Stimulated activated CD4-positive, alpha-beta T cell treated with anti-CD3 and anti-CD28 coated beads, Interleukin-15, amount 100 ng/mL, for 1 hour (primary cell): Measurements from ENCODE around the gene SNX5.
"Not testable (repeated sequence)": the region's sequence is repeated elsewhere in the genome, so short reads cannot be mapped to it uniquely, and the experiment has no call there.

ENCODE experiments used
- DNase-seq, 2 donors: peaks; one replicate each; pipeline ENCODE4 v3.0.0-alpha.2; 2020; ENCODE audit warnings: low read depth in 1 of 2, low spot score in 1 of 2

SNX5 gene

DNA sequence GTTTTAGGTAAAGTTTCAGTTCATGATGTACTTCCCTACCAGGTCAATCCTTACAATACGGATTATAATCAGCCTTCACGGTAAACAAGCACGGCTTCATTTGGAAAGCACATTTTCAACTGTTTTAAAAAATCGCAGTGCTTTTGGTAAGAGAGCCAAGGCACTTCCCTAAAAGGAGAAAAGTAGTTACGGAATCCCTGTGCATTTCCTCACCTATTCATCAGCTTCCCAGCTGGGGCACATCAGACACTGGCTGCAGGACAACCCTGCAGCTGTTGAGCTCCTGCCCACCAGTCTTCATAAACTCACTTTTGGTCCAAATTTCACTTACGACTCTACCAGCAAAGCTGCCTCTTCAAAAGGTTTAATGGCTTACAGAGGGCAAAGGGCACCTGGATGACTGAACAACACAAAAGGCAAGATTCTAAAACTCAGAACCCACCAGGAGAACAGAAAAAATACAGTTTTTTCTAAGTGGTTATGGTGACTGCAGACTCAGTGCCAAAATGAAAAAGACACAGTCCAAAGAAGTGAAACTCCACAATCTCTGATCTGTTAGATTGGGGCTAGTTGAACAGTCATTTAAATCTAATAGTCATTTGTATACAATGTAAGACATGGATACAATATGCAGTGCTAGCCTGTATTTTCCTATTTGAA lies 7.5 kb downstream of the SNX5 start:
- no peak for DNase-seq

- not testable (repeated sequence) for DNase-seq
These were observed 8.2 kb downstream of the SNX5 start for GRCh38 chr20:17960400-17960885.

GRCh38 chr20:17959257-17959627 lies 9.4 kb downstream of the SNX5 start:
- no peak for DNase-seq

DNA sequence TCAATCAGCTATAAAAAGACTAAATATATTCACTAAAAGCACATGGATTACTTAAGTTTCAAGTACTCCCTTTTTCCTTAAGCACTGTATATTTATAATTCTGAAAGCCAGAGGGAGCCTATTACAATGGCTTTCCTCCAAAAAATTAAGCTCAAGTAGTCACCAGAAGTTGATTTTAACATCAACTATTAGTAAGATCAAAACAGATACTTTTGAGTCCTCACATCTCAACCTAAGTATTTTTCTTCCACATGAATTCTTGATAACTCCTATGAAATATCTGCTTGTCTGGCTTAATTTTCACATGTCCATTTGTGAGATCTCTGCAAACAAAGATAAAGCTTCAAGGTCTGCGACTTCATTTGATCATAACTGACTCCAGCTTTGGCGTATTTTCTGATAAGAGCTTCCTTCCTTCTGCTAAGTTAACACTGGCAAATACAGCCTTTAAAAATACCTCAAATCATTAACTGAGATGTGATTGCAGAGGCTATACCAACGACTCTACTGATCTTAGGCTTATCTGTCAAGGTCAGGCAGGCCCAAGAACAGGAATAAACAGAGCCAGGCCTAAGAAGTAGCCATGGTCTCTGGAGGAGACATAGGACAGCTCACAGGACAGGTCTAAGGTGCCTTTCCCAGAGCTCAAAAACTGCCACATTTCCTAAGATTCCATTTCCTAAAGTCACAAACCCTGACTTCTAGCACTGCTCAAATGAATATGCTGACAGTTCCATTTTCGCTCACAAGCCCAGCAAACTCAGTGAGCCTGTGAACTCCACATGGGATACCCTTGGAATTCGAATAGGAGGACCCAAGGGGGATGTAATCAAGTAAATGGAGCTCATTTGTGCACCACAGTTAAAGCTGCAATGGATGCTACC lies 10.0 kb downstream of the SNX5 start:
- no peak for DNase-seq

- no peak for DNase-seq
These were observed 10.9 kb downstream of the SNX5 start for GRCh38 chr20:17957505-17958363.

DNA sequence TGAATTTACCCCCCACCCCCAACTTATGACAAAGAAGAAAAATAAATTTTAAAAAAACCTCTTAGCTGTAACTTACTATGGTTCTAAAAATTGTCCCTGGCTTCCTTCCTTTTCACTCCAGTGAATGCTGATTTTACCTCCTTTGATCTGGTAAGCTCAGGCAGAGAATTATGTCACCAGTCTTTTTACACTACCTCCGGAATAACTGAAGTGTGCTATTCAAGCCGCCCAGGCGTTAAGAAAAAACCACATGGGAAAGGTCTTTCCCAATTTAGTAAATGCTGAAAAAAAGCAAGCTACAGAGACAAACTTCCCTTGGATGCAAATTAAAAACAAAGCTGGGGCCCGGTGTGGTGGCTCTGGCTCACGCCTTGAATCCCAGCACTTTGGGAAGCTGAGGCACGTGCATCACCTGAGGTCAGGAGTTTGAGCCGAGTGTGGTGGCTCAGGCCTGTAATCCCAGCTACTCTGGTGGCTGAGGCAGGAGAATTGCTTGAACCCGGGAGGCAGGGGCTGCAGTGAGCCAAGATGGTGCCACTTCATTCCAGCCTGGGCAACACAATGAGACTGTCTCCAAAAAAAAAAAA lies 12.4 kb downstream of the SNX5 start:
- DNase-seq = no peak

GRCh38 chr20:17955302-17955701 lies 13.3 kb downstream of the SNX5 start:
- DNase-seq = no peak

DNA sequence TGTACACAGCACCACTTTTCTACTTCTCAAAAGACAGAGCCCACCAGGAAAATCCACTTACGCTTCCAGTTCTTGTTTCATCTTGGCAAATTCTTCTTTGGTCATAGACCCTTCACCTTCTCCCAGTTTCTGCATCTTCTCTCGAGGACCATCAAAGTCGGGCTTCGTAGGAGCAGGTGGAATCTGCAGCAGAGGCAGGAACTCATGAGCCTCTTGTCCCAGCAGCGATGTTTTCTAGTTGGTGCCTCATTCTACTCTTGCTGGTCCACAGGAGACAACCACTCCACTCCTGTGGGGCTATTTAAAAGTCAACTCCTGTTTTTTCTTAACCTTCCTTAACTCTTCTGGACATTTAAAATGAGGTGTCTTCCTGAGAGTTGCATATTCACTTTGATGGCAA lies 14.7 kb downstream of the SNX5 start:
- DNase-seq = no peak

DNA sequence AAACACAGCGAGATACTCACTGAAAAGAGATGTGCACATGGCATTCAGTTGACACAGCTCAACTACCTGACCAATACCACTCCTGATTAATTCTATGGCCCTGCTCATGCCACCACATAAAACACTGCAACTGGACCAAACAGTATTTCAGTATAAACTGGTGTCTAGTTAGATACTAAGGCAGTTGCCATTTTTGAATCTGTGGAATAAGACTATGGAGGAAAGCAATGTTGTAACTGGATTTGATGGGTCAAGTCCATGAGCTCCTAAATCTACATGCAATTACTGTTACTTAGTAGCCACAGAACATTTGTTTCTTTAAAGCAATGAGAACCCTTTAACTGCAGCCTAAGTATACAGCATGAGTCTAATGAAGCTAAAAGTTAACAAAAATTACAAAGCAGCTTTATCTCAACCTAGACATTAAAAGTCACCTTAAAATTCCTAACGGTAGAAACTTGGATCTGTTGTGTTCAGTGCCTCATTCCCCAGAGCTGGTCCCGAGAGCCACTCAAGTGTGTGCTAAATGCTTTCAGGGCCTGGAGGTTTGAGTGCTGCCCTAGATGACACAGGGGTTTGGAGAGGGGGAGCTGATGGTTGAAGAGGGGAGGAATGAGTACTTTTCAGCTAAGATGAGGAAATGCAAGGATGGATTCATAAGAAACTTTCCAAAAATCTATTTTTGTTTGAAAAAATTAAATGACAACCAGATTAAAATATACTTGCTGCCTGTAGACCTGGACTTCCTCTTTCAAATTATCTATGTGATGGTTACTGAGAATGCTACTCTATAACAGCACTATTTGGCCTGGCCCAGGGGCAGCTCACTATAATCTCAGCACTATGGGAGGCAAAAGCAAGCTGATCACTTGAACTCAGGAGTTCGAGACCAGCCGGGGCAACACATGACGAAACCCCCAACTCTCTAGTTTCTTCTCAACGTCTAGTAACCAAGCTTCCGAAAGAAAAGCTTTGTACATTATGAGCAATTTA lies 15.6 kb downstream of the SNX5 start:
- DNase-seq = no peak

DNA sequence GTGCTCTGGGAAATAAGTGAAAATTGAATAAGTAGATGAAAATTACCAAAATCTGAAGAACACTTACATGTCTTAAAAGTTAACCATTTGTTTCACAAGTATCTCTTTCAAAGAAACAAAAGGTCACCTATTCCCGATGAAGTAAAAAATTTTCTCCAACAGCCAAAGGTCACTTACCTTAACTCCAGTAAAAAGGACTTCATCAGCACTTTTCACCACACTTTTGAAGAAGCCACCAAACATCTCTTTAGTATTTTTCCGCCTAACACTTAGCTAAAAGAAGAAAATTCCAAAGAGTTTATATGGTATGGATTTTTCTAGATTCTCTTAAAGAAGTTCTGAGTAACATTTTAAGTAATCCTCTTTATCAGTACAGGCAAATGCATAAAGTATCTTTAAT lies 17.3 kb downstream of the SNX5 start:
- DNase-seq = no peak

DNA sequence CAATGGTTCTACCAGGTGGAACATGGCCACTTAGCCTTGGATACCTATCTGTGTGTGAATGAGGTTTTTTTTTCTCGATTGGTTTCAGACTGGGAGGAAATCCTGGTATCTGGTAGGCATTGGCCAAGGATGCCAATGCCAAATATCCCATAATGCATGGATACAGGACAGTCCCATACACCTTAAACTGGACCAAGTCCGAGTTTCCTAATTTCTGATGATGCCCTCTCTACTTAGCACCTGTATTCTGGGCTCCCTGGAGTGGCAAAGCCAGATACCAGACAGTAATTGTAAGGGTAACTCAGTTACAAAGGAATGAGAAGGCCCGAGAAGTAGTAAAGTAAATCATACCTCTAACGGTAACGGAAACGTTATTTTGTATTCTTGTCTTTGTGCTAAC lies 17.9 kb downstream of the SNX5 start:
- DNase-seq = no peak

GRCh38 chr20:17949899-17950298 lies 18.7 kb downstream of the SNX5 start:
- no peak for DNase-seq

- no peak for DNase-seq
These were observed 20.2 kb downstream of the SNX5 start for GRCh38 chr20:17948442-17948841.

GRCh38 chr20:17947474-17947815 lies 21.1 kb downstream of the SNX5 start:
- no peak for DNase-seq

- no peak for DNase-seq
These were observed 21.8 kb downstream of the SNX5 start for GRCh38 chr20:17946572-17947473.

DNA sequence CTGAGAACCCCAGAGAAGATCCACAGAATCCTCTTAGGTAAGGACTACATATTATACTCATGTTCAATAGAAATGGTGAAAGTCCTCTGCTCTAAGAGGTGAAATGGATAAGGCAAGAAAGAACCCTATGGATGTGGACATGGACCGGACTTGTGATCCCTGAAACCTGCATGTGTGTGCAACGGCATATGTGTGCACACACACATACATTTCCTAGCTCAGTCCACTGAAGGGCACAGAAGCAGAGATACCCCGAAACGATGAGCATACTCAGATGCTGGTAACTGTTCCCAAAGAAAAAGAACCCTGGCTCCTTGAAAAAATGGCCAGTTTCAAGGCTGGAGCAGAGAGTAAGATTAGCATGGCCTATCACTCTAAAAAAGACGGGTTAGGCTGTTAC lies 22.6 kb downstream of the SNX5 start:
- no peak for DNase-seq

DNA sequence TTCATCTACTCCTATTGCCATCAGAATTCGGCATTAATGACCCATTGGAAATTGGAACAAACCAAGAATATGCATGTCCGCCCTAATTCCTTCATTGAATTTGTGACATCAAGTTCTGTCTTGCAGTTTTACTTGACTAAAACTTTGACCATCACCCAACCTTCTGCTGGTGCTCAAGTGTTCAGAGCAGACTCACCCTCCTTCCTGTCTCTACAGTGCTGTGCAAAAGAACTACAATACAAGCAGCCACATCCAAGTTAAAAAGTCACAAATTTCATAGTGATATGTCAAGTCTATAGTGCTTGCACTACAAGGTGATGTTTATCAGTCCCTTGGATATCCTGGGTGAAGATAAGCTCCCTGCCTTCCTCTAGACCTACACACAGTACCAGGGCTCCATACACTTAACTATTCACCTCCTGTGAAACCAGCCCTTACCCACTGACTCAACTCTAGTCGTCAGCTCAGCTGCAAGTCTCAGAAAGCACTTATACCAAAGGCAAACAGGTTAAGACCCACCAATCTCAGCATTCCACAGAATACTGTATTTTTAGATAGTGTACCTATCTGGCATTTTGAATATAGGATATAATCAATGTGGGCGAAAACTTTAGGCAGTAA lies 23.6 kb downstream of the SNX5 start:
- DNase-seq = no peak

- no peak for DNase-seq
These were observed 25.3 kb downstream of the SNX5 start for GRCh38 chr20:17943343-17943742.

DNA sequence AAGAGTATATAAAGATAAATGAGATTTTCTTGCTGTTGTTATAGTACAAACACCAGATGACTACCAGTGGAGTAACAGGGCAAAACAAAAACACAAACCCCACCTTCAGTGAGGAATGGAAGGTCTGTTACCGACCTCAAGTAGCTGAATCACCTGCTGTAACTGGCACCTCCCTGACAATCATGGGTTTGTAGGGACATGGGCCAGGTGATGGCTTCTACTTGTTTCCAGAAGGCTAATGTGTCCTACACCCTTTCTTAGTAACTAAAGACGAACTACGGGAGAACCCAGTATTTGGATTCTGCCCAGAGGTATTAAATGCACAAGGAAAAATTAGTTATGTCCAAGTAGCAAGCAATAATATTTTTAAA lies 26.8 kb downstream of the SNX5 start:
- no peak for DNase-seq
